Fibroblast of lung (primary cell): ENCODE results near the gene ASB18.

ENCODE experiments used
- CTCF ChIP-seq, 2 donors: IDR thresholded peaks in 1 of 2; conservative IDR thresholded peaks in 1 of 2; 1 replicate in 1 of 2; 2 replicates in 1 of 2; pipeline ENCODE4 v1.5.1; 2011 to 2012; ENCODE audit warnings: low read length in 2 of 2, control low read depth in 1 of 2, inconsistent platforms in 1 of 2, low read depth in 1 of 2, mild to moderate bottlenecking in 1 of 2
- EZH2 ChIP-seq: IDR thresholded peaks from 2 replicates; pipeline ENCODE4 v1.5.1; 2012; ENCODE audit warnings: low read length, control low read depth, mild to moderate bottlenecking; ENCODE audit errors: missing control alignments

GRCh38 chr2:236193026-236193425, 71.2 kb downstream of the ASB18 start:
- no peak for TF ChIP-seq CTCF (conservative IDR thresholded peaks at IDR 0.05 in 1 of 2, IDR thresholded peaks at IDR 0.05 in 1 of 2; ENCODE audit: low read depth in 1 of 2, low read length in 2 of 2)
- no peak for TF ChIP-seq EZH2
